Esophagus (tissue), 2 donors: ENCODE data around the gene TMEM182. TPM values are rescaled to one million over a fixed set of nuclear protein-coding genes. Genes with fewer than 3 reads are reported as not detected.

ENCODE experiments used
- H3K27ac ChIP-seq, 2 donors: one replicate each; pipeline ENCODE4 v1.5.1; 2013; ENCODE audit warnings: low read depth in 2 of 2, mild to moderate bottlenecking in 2 of 2, inconsistent platforms in 1 of 2, low read length in 1 of 2, moderate library complexity in 1 of 2
- H3K27me3 ChIP-seq, 2 donors: one replicate each; pipeline ENCODE4 v1.6.1; 2013; ENCODE audit warnings: low read length in 2 of 2, control low read depth in 1 of 2, mild to moderate bottlenecking in 1 of 2; ENCODE audit not compliant: insufficient read depth in 2 of 2, control insufficient read depth in 1 of 2
- H3K36me3 ChIP-seq, 2 donors: one replicate each; pipeline ENCODE4 v1.6.1; 2013; ENCODE audit warnings: low read length in 1 of 2; ENCODE audit not compliant: control insufficient read depth in 2 of 2, insufficient read depth in 2 of 2
- H3K4me1 ChIP-seq, 2 donors: one replicate each; pipeline ENCODE4 v1.6.1; 2013; ENCODE audit warnings: low read length in 1 of 2; ENCODE audit not compliant: control insufficient read depth in 2 of 2, insufficient read depth in 2 of 2
- H3K4me3 ChIP-seq, 2 donors: one replicate each; pipeline ENCODE4 v1.5.1; 2013; ENCODE audit warnings: low read length in 2 of 2, mild to moderate bottlenecking in 2 of 2, low read depth in 1 of 2, moderate library complexity in 1 of 2
- H3K9me3 ChIP-seq, 2 donors: one replicate each; pipeline ENCODE4 v1.6.1; 2013; ENCODE audit warnings: mild to moderate bottlenecking in 2 of 2, low read depth in 1 of 2, low read length in 1 of 2, moderate library complexity in 1 of 2; ENCODE audit not compliant: control insufficient read depth in 2 of 2, insufficient read depth in 1 of 2
- WGBS, 2 donors: extraction: QIAGEN DNeasy Blood & Tissue Kit; methylation state at CpG; one replicate each; pipeline ENCODE4 v1.1.7; 2013; 5-methylcytosine and 5-hydroxymethylcytosine counted together
- polyA plus RNA-seq, 2 donors: library from polyadenylated mRNA; stranded (reverse); fragments of 200-250 nt; gene quantifications; one replicate each; pipeline ENCODE4 v1.2.3, GENCODE V29; 2013
- donor health status: healthy with polysubstance abuse.
- donor health status: Bipolar disorder and iron deficiency.

TMEM182 gene
- polyA plus RNA-seq, 2 donors = 0.33 to 0.96 TPM

DNA sequence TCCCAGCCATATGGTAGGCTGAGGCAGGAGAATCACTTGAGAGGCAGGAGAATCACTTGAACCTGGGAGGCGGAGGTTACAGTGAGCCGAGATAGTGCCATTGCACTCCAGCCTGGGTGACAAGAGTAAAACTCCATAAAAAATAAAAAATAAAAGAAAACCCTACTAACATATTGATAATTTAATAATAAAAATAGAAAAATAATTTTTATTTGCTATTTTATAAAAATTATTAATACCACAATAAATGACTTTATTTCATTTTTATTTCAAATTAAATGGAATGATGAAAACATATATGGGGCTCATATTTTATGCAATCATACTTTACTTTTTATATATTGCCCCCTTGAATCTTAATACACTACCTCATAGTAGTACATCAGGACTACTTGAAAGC is 20.4 kb downstream of the TMEM182 start:
- no peaks in the 10 kb centered on the region for H3K4me1 ChIP-seq
- 98 to 99% methylated on average over 2 of the region's 2 CpGs for WGBS, 2 donors
- no peaks in the 10 kb centered on the region for H3K27me3 ChIP-seq

DNA sequence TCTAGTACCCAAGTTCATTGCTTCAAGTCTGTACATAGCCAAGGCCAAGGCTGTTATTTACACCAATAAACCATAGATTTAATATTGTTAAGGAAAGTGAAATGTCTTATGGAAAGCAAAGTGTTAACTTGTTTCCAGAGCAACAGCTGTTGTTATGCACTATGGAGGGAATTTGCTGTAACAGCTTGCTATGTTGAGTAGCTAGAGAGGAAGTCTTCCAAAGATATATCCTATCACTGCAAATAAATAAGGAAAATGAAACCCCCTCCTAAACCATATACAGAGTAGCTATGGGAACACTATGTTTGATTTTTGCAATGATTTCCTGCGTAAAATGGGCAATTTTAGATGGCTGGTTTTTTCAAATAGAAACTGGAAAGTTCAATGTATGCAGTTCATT is 21.1 kb downstream of the TMEM182 start:
- 81 to 85% methylated on average over 1 of the region's 1 CpG for WGBS, 2 donors
- H3K4me1 ChIP-seq = no peaks in the 10 kb centered on the region
- H3K27ac ChIP-seq = no peak overlapping the region
- no peaks in the 10 kb centered on the region for H3K27me3 ChIP-seq
- no peak overlapping the region for H3K4me3 ChIP-seq
- no peaks in the 10 kb centered on the region for H3K36me3 ChIP-seq
- no peaks in the 10 kb centered on the region for H3K9me3 ChIP-seq

More for the DNA sequence above, 20.4 kb downstream of the TMEM182 start:
- no peaks in the 10 kb centered on the region for H3K9me3 ChIP-seq
- H3K27ac ChIP-seq = no peak overlapping the region
- H3K4me3 ChIP-seq = no peak overlapping the region
- H3K36me3 ChIP-seq = no peaks in the 10 kb centered on the region

- peaks cover 0 to 3% of the 10 kb centered on the region in 2 donors for H3K4me1 ChIP-seq
- H3K27ac ChIP-seq = no peak overlapping the region
- H3K27me3 ChIP-seq = no peaks in the 10 kb centered on the region
- H3K9me3 ChIP-seq = no peaks in the 10 kb centered on the region
- no peaks in the 10 kb centered on the region for H3K36me3 ChIP-seq
- WGBS, 2 donors = 68 to 74% methylated on average over 7 of the region's 7 CpGs
- no peak overlapping the region for H3K4me3 ChIP-seq
Observed at GRCh38 chr2:102783506-102784183, 21.8 kb downstream of the TMEM182 start.

DNA sequence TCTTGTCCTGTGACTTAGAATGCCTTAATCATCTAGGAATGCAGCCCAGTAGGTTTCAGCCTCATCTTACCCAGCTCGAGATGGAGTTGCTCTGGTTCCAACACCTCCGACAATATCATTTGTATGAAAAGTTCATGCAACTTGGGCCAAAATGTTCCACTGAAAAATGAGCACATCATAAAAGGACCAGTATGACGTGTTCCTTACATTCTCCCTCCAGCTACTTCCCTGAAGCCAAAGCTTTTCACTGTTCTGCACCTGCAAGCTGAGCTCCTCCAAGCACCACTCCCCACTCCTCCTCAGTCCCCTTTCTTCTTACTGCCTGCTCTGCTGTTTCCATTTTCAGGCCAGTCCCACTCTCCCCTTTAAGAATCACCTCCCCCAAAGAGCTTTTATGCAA is 23.1 kb downstream of the TMEM182 start:
- no peaks in the 10 kb centered on the region for H3K9me3 ChIP-seq
- no peaks in the 10 kb centered on the region for H3K27me3 ChIP-seq
- no peak overlapping the region for H3K4me3 ChIP-seq
- 62 to 75% methylated on average over 3 of the region's 3 CpGs for WGBS, 2 donors
- H3K36me3 ChIP-seq = no peaks in the 10 kb centered on the region
- peaks cover 2 to 3% of the 10 kb centered on the region in 2 donors for H3K4me1 ChIP-seq
- no peak overlapping the region for H3K27ac ChIP-seq

- Histone ChIP-seq H3K27me3 (no peaks in the 10 kb centered on the region), H3K4me3 (no peak overlapping the region), H3K27ac (no peak overlapping the region), H3K36me3 (no peaks in the 10 kb centered on the region), H3K9me3 (no peaks in the 10 kb centered on the region), H3K4me1 (peaks cover 2 to 3% of the 10 kb centered on the region in 2 donors)
- 75 to 81% methylated on average over 5 of the region's 5 CpGs for WGBS, 2 donors
Observed at GRCh38 chr2:102788216-102788884, 26.5 kb downstream of the TMEM182 start.

GRCh38 chr2:102788885-102789260 is 27.0 kb downstream of the TMEM182 start:
- no peaks in the 10 kb centered on the region for H3K27me3 ChIP-seq
- H3K4me3 ChIP-seq = no peak overlapping the region
- H3K27ac ChIP-seq = no peak overlapping the region
- H3K36me3 ChIP-seq = no peaks in the 10 kb centered on the region
- WGBS, 2 donors = 60 to 74% methylated on average over 8 of the region's 8 CpGs
- H3K4me1 ChIP-seq = peaks cover 2 to 3% of the 10 kb centered on the region in 2 donors
- H3K9me3 ChIP-seq = no peaks in the 10 kb centered on the region

DNA sequence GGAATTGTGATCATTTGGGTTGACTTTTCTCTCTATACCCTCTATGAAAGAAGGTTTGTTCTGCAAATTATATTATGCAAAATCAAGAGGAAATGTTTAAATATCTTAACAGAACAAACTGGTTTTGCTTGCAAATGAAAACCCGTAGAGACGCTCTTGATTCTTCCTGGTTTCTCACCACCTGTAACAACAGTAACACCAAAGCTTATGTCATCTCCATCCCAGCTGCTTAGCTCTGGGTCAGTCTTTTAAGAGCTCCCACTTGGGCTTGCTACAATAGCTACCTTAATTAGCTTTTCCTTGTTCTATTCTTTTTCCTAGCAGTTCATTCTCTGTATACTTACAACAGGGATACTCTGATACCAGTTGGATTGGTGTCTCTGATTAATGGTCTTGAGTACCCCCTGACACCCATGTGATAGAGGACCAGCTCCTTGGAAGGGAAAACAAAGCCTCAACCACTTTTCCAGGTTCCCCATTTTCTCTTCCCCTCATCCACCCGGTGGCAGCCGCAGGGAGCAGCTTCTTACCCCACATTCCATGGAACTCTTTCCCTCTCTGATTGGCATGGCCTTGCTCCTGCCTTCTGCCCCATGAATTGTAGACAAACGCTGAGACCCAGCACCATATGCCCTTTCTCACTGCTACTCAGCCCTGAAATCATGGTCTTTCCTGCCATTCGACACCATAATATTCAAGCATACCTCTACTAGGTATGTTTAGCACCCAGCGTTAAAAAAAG is 27.7 kb downstream of the TMEM182 start:
- no peaks in the 10 kb centered on the region for H3K9me3 ChIP-seq
- peaks cover 2 to 3% of the 10 kb centered on the region in 2 donors for H3K4me1 ChIP-seq
- H3K27ac ChIP-seq = no peak overlapping the region
- no peaks in the 10 kb centered on the region for H3K36me3 ChIP-seq
- H3K27me3 ChIP-seq = no peaks in the 10 kb centered on the region
- no peak overlapping the region for H3K4me3 ChIP-seq
- 82 to 86% methylated on average over 7 of the region's 7 CpGs for WGBS, 2 donors

DNA sequence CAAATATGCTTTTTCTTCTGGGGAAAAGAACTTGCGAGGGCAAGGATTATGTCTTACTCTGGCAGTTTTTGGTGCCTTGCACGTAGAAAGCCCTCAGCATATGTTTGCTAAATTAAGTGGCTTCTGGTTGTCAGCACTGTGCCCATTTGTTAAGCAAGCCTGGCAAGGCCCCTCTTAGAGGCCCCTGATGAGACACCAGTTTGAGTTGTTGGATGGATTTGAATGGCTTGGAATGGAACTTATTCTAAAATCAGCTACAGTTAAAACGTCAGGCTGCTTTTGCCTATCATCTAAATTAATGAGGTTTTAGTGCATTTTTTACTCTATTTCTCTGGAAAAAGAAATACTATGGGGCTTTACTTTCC is 28.2 kb downstream of the TMEM182 start:
- peaks cover 2 to 3% of the 10 kb centered on the region in 2 donors for H3K4me1 ChIP-seq
- no peak overlapping the region for H3K27ac ChIP-seq
- 83 to 84% methylated on average over 3 of the region's 3 CpGs for WGBS, 2 donors

DNA sequence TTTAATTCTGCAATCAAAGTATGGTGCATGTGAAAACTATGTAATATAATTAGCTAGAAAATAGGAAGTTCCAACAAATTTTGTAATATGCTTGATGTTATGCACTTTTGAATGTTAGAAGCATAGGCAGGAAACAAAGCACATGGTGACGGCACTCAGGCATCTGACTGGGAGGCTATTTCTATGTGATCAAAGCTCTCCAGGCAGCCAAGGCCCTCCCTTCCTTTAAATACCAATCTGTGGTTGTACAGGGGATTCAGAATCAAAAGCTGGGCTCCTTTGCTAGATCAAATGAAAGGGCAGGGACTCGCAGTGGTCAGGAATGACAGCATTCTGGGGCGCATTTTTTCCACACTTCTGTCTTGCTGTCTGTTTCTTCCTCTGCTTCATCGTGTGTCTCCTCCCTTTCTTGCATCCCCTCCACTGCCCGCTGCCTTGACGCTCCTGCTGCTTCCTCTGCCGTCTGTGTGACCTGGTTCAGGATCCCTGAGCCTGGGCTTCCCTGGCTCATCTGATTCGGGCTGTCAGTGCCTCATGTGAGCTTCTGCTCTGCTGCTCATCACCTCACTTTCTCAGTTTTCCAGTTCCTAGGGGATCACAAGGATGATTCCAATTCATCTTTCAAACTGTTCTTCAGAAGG is 30.9 kb downstream of the TMEM182 start:
- Histone ChIP-seq H3K4me1 (peaks cover 2 to 3% of the 10 kb centered on the region in 2 donors), H3K36me3 (no peaks in the 10 kb centered on the region), H3K27ac (no peak overlapping the region), H3K4me3 (no peak overlapping the region), H3K27me3 (no peaks in the 10 kb centered on the region), H3K9me3 (no peaks in the 10 kb centered on the region)
- WGBS, 2 donors = 90% methylated on average over 8 of the region's 8 CpGs

More for the DNA sequence above, 28.2 kb downstream of the TMEM182 start:
- Histone ChIP-seq H3K4me3 (no peak overlapping the region), H3K27me3 (no peaks in the 10 kb centered on the region), H3K9me3 (no peaks in the 10 kb centered on the region), H3K36me3 (no peaks in the 10 kb centered on the region)
